ENCODE data around the gene EXOC4. TPM values are rescaled to one million over a fixed set of nuclear protein-coding genes. Genes with fewer than 3 reads are reported as not detected.
A peak's percentile ranks its signal among the peaks of the same experiment; 100 is the strongest.

The EXOC4 gene
- total and polyA plus RNA-seq, 7 donors = 7.6 to 63.0 (median 29.1) TPM

GRCh38 chr7:133511252-133511651 lies 258.4 kb downstream of the EXOC4 start:
- intact Hi-C loops (cut with DNase I) = no loop called here
- WGBS, 3 donors = 94 to 96% (median 95%) methylated on average over 3 of the region's 3 CpGs
- Histone ChIP-seq H3K4me1 (no peaks in the 10 kb centered on the region), H3K36me3 (ENCODE audit: insufficient read depth in 1 of 2, low read depth in 1 of 2) (no peaks in the 10 kb centered on the region), H3K27me3 (ENCODE audit: insufficient read depth in 3 of 3, low read length in 2 of 3) (no peaks in the 10 kb centered on the region), H3K4me3 (no peak overlapping the region), H3K9me3 (no peaks in the 10 kb centered on the region), H3K27ac (no peak overlapping the region)
- no peak for TF ChIP-seq CTCF (IDR thresholded peaks at IDR 0.05)
- ATAC-seq (no peak), DNase-seq (no peak)

- intact Hi-C loops (cut with DNase I) = no loop called here
- Histone ChIP-seq H3K27ac (no peak overlapping the region), H3K36me3 (ENCODE audit: insufficient read depth in 1 of 2, low read depth in 1 of 2) (no peaks in the 10 kb centered on the region), H3K27me3 (ENCODE audit: insufficient read depth in 3 of 3, low read length in 2 of 3) (no peaks in the 10 kb centered on the region), H3K4me3 (no peak overlapping the region), H3K9me3 (no peaks in the 10 kb centered on the region), H3K4me1 (no peaks in the 10 kb centered on the region)
- TF ChIP-seq CTCF (IDR thresholded peaks at IDR 0.05) = no peak
- WGBS, 3 donors = 98 to 99% (median 98%) methylated on average over 5 of the region's 5 CpGs
- no peak for DNase-seq
- no peak for ATAC-seq
These were observed 258.8 kb downstream of the EXOC4 start for GRCh38 chr7:133511708-133512107.

GRCh38 chr7:133512560-133512959 lies 259.7 kb downstream of the EXOC4 start:
- TF ChIP-seq CTCF (IDR thresholded peaks at IDR 0.05) = no peak
- DNase-seq = no peak
- 92 to 97% (median 95%) methylated on average over 11 of the region's 11 CpGs for WGBS, 3 donors

GRCh38 chr7:133513608-133514007 lies 260.7 kb downstream of the EXOC4 start:
- no peak for DNase-seq
- Histone ChIP-seq H3K36me3 (ENCODE audit: insufficient read depth in 1 of 2, low read depth in 1 of 2) (no peaks in the 10 kb centered on the region), H3K27ac (no peak overlapping the region), H3K4me3 (no peak overlapping the region), H3K27me3 (ENCODE audit: insufficient read depth in 3 of 3, low read length in 2 of 3) (no peaks in the 10 kb centered on the region), H3K4me1 (no peaks in the 10 kb centered on the region), H3K9me3 (no peaks in the 10 kb centered on the region)
- WGBS, 3 donors = 67 to 72% (median 67%) methylated on average over 2 of the region's 2 CpGs
- intact Hi-C loops (cut with DNase I) = no loop called here
- ATAC-seq = peak in 1 of 4 donors; percentile 61
- TF ChIP-seq CTCF (IDR thresholded peaks at IDR 0.05) = no peak

More at GRCh38 chr7:133512560-133512959, 259.7 kb downstream of the EXOC4 start:
- Histone ChIP-seq H3K36me3 (ENCODE audit: insufficient read depth in 1 of 2, low read depth in 1 of 2) (no peaks in the 10 kb centered on the region), H3K4me1 (no peaks in the 10 kb centered on the region), H3K27ac (no peak overlapping the region), H3K9me3 (no peaks in the 10 kb centered on the region), H3K27me3 (ENCODE audit: insufficient read depth in 3 of 3, low read length in 2 of 3) (no peaks in the 10 kb centered on the region), H3K4me3 (no peak overlapping the region)
- no peak for ATAC-seq
- intact Hi-C loops (cut with DNase I) = no loop called here

- no peak for DNase-seq
- intact Hi-C loops (cut with DNase I) = no loop called here
These were observed 261.7 kb downstream of the EXOC4 start for GRCh38 chr7:133514551-133514950.

More at GRCh38 chr7:133514551-133514950, 261.7 kb downstream of the EXOC4 start:
- H3K9me3 ChIP-seq = no peaks in the 10 kb centered on the region
- H3K27me3 ChIP-seq (ENCODE audit: insufficient read depth in 3 of 3, low read length in 2 of 3) = no peaks in the 10 kb centered on the region
- H3K27ac ChIP-seq = no peak overlapping the region
- no peak for ATAC-seq
- H3K36me3 ChIP-seq (ENCODE audit: insufficient read depth in 1 of 2, low read depth in 1 of 2) = no peaks in the 10 kb centered on the region
- H3K4me1 ChIP-seq = no peaks in the 10 kb centered on the region
- H3K4me3 ChIP-seq = no peak overlapping the region
- TF ChIP-seq CTCF (IDR thresholded peaks at IDR 0.05) = no peak
